Activated T-cell treated with anti-CD3 and anti-CD28 coated beads for 4 hours (primary cell): ENCODE data around the gene FCER2.
"Not testable (repeated sequence)": the region's sequence is repeated elsewhere in the genome, so short reads cannot be mapped to it uniquely, and the experiment has no call there.

Source experiments
- DNase-seq: peaks from one replicate; pipeline ENCODE4 v3.0.0-alpha.2; 2020

FCER2 gene

GRCh38 chr19:7701654-7702457 lies at the start of gene FCER2:
Gene FCER2 (minus strand): TSS chr19:7702131. CDS start chr19:7699760, 2,371 bp downstream.
- no peak for DNase-seq

- peak; percentile 25 for DNase-seq
Measured at GRCh38 chr19:7751157-7751783, 49.3 kb upstream of the FCER2 start.

- DNase-seq = no peak
Measured at GRCh38 chr19:7748756-7749155, 46.8 kb upstream of the FCER2 start.

- DNase-seq = no peak
Measured at GRCh38 chr19:7748171-7748570, 46.2 kb upstream of the FCER2 start.

- DNase-seq = no peak
Measured at GRCh38 chr19:7746903-7747884, 45.3 kb upstream of the FCER2 start, which contains the start of gene CD209. Gene CD209 (minus strand): TSS chr19:7747534. CDS start chr19:7747511, 23 bp downstream.

- not testable (repeated sequence) for DNase-seq
Measured at GRCh38 chr19:7746306-7746705, 44.4 kb upstream of the FCER2 start.

GRCh38 chr19:7744871-7745650 lies 43.1 kb upstream of the FCER2 start:
- DNase-seq = no peak

- DNase-seq = no peak
Measured at GRCh38 chr19:7744199-7744786, 42.4 kb upstream of the FCER2 start.

GRCh38 chr19:7743425-7743841 lies 41.5 kb upstream of the FCER2 start:
- no peak for DNase-seq

GRCh38 chr19:7742991-7743390 lies 41.1 kb upstream of the FCER2 start:
- no peak for DNase-seq

- no peak for DNase-seq
Measured at GRCh38 chr19:7742575-7742974, 40.6 kb upstream of the FCER2 start.

GRCh38 chr19:7740682-7741054 lies 38.7 kb upstream of the FCER2 start:
- DNase-seq = no peak

- no peak for DNase-seq
Measured at GRCh38 chr19:7739801-7740681, 38.1 kb upstream of the FCER2 start.

GRCh38 chr19:7739211-7739755 lies 37.4 kb upstream of the FCER2 start:
- no peak for DNase-seq

GRCh38 chr19:7738023-7738422 lies 36.1 kb upstream of the FCER2 start:
- DNase-seq = no peak

GRCh38 chr19:7737215-7737614 lies 35.3 kb upstream of the FCER2 start:
- no peak for DNase-seq

GRCh38 chr19:7736148-7736547 lies 34.2 kb upstream of the FCER2 start:
- DNase-seq = no peak

- DNase-seq = no peak
Measured at GRCh38 chr19:7734220-7735203, 32.6 kb upstream of the FCER2 start.

GRCh38 chr19:7733376-7733775 lies 31.4 kb upstream of the FCER2 start:
- no peak for DNase-seq
